CD4-positive, alpha-beta T cell (primary cell): ENCODE measurements around the gene ABCA5. TPM values are rescaled to one million over a fixed set of nuclear protein-coding genes. Genes with fewer than 3 reads are reported as not detected.

Source experiments
- ATAC-seq: fragments of 200-7000 bp; cut with Tn5 transposase; one replicate; pipeline ENCODE4 v1.10.0; 2022; ENCODE audit warnings: mild to moderate bottlenecking; ENCODE audit not compliant: poor library complexity
- CTCF ChIA-PET: fragments of 350-600 bp; sonication (Branson Sonifier 250); formaldehyde crosslinking; loops from one replicate; lab custom pipeline; 2021; ENCODE audit warnings: antibody characterized with exemption, inconsistent platforms; lab: Charles Lee
- POLR2A ChIA-PET: fragments of 350-600 bp; sonication (Branson Sonifier 250); formaldehyde crosslinking; loops from one replicate; lab custom pipeline; 2021; ENCODE audit warnings: antibody characterized with exemption, inconsistent platforms; lab: Charles Lee
- DNase-seq, 14 experiments: peaks; one replicate each; pipeline ENCODE4 v3.0.0-alpha.2; 2013 to 2020; ENCODE audit warnings: mixed read lengths in 2 of 14
- H3K27ac ChIP-seq, 2 donors: one replicate each; pipeline versions ENCODE4 v1.5.1 to v1.7.0; 2013; ENCODE audit warnings: low read length in 2 of 2, low read depth in 1 of 2, mild to moderate bottlenecking in 1 of 2
- H3K27me3 ChIP-seq, 2 experiments: 1 replicate in 1 of 2; 2 replicates in 1 of 2; pipeline versions ENCODE4 v1.6.1 to v1.7.0; 2013; ENCODE audit warnings: low read length in 2 of 2, control low read depth in 1 of 2, mild to moderate bottlenecking in 1 of 2, moderate library complexity in 1 of 2; ENCODE audit not compliant: insufficient read depth in 2 of 2, control insufficient read depth in 1 of 2
- H3K36me3 ChIP-seq: one replicate; pipeline ENCODE4 v1.6.1; 2013; ENCODE audit warnings: low read length, control low read depth; ENCODE audit not compliant: insufficient read depth
- H3K4me1 ChIP-seq: one replicate; pipeline ENCODE4 v1.6.1; 2013; ENCODE audit warnings: low read length, control low read depth; ENCODE audit not compliant: insufficient read depth
- H3K4me3 ChIP-seq: one replicate; pipeline ENCODE4 v1.5.1; 2013; ENCODE audit warnings: mild to moderate bottlenecking, low read length, moderate library complexity
- H3K9me3 ChIP-seq, 2 experiments: 1 replicate in 1 of 2; 2 replicates in 1 of 2; pipeline versions ENCODE4 v1.6.1 to v1.7.0; 2013; ENCODE audit warnings: low read length in 2 of 2, mild to moderate bottlenecking in 2 of 2, control low read depth in 1 of 2, moderate library complexity in 1 of 2; ENCODE audit not compliant: control insufficient read depth in 1 of 2, insufficient read depth in 1 of 2
- H3K27ac Mint-ChIP-seq: one replicate; pipeline ENCODE4 v1.8.0; 2020; ENCODE audit warnings: mixed read lengths
- H3K27me3 Mint-ChIP-seq: one replicate; pipeline ENCODE4 v1.8.0; 2021; ENCODE audit warnings: mixed read lengths
- H3K36me3 Mint-ChIP-seq: one replicate; pipeline ENCODE4 v1.8.0; 2021; ENCODE audit warnings: low read depth, mixed read lengths
- H3K4me1 Mint-ChIP-seq: one replicate; pipeline ENCODE4 v1.8.0; 2021; ENCODE audit warnings: low read depth, mixed read lengths
- H3K4me3 Mint-ChIP-seq: one replicate; pipeline ENCODE4 v1.8.0; 2020; ENCODE audit warnings: mild to moderate bottlenecking, mixed read lengths
- H3K9me3 Mint-ChIP-seq: one replicate; pipeline ENCODE4 v1.8.0; 2020; ENCODE audit warnings: mixed read lengths
- intact Hi-C, 2 experiments: fragments of 100-400 bp; cut with DNase I in 1 of 2; cut with micrococcal nuclease in 1 of 2; formaldehyde crosslinking; loops; one replicate each; pipeline versions ENCODE4 v1.15.1 to v1.9.0; 2023 to 2025; cut with DNase I, micrococcal nuclease
- total RNA-seq, 174 experiments: library from RNA in 2 of 174; stranded (reverse) in 2 of 174; gene quantifications; one replicate each; pipeline ENCODE4 v1.2.3 and lab custom pipeline; 2021 to 2026
- TF ChIP-seq, protein P1 (sequence below): fragments of 200-600 bp; IDR thresholded peaks from one replicate; pipeline ENCODE4 v1.8.0; 2022; ENCODE audit warnings: antibody characterized with exemption, mild to moderate bottlenecking

ABCA5 gene
- total RNA-seq, 2 experiments from 2014 or later, result 33.4 to 34.9 TPM

DNA sequence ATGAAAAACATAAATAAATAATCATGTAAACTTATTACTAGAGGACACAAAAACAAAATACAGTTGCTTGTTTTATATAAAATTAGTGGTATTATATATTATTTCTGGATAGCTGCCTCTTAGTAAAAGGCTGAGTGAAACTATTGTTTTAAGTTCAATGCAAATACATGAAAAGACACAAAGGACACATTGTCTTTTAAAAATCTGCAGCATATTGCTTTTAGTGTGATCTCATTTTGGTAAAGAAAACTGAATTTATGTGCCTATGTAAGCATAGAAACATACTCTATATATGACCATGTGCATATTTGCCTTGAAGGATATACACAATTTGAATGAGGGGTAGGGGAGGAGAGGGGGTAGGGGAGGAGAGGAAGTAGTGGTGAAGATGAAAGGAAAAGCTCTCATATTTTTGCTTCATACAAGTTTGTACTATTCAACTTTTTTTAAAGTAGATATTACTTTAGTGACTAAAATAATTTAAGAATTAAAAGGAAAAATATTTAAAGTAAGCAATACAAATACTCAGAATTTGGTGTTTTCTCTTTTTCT, 104.2 kb downstream of the ABCA5 start:
- H3K4me3 Mint-ChIP-seq, result no peak overlapping the region
- H3K4me1 Mint-ChIP-seq, result peaks cover 8% of the 10 kb centered on the region
- Histone ChIP-seq H3K4me1 (no peaks in the 10 kb centered on the region), H3K9me3 (no peaks in the 10 kb centered on the region), H3K27me3 (no peaks in the 10 kb centered on the region), H3K27ac (no peak overlapping the region), H3K36me3 (no peaks in the 10 kb centered on the region), H3K4me3 (no peak overlapping the region)
- intact Hi-C loops, result no loop called here
- DNase-seq (no peak), ATAC-seq (no peak)
- TF ChIP-seq, protein P1, sequence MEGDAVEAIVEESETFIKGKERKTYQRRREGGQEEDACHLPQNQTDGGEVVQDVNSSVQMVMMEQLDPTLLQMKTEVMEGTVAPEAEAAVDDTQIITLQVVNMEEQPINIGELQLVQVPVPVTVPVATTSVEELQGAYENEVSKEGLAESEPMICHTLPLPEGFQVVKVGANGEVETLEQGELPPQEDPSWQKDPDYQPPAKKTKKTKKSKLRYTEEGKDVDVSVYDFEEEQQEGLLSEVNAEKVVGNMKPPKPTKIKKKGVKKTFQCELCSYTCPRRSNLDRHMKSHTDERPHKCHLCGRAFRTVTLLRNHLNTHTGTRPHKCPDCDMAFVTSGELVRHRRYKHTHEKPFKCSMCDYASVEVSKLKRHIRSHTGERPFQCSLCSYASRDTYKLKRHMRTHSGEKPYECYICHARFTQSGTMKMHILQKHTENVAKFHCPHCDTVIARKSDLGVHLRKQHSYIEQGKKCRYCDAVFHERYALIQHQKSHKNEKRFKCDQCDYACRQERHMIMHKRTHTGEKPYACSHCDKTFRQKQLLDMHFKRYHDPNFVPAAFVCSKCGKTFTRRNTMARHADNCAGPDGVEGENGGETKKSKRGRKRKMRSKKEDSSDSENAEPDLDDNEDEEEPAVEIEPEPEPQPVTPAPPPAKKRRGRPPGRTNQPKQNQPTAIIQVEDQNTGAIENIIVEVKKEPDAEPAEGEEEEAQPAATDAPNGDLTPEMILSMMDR, result no peak
- H3K36me3 Mint-ChIP-seq, result peaks cover 7% of the 10 kb centered on the region
- H3K27ac Mint-ChIP-seq, result no peak overlapping the region
- ChIA-PET CTCF (no interaction called here), POLR2A (no interaction called here)
- H3K27me3 Mint-ChIP-seq, result no peaks in the 10 kb centered on the region
- H3K9me3 Mint-ChIP-seq, result no peaks in the 10 kb centered on the region

DNA sequence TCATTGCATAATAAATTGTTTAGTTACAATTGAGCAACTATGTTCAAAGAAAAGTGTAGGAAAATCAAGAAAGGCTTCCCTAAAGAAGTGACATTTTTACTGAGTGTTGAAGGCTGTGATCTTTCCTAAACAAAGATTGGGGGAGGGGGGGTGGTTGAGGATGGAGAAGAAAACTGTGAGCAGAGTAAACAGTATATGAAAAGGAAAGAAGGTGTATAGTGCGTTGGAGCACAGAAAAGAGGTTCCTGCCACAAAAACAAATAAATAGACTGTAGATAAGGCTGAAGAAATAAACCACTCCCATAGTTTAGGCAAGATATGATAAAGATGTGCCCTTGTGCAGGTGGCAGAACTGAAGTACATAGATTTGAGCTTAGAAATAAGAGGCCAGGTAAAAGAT, 106.8 kb downstream of the ABCA5 start:
- POLR2A ChIA-PET, result no interaction called here
- DNase-seq, result no peak
- no peaks in the 10 kb centered on the region for H3K9me3 Mint-ChIP-seq
- no peak overlapping the region for H3K27ac ChIP-seq
- CTCF ChIA-PET, result no interaction called here
- no peak for ATAC-seq
- H3K27me3 ChIP-seq, result no peaks in the 10 kb centered on the region
- no peaks in the 10 kb centered on the region for H3K36me3 ChIP-seq
- H3K4me1 Mint-ChIP-seq, result peaks cover 8% of the 10 kb centered on the region
- no peaks in the 10 kb centered on the region for H3K4me1 ChIP-seq
- H3K4me3 Mint-ChIP-seq, result no peak overlapping the region
- intact Hi-C loops, result no loop called here
- peaks cover 7% of the 10 kb centered on the region for H3K36me3 Mint-ChIP-seq
- no peaks in the 10 kb centered on the region for H3K9me3 ChIP-seq
- no peak overlapping the region for H3K4me3 ChIP-seq
- TF ChIP-seq, protein P1, result no peak
- H3K27ac Mint-ChIP-seq, result no peak overlapping the region
- H3K27me3 Mint-ChIP-seq, result no peaks in the 10 kb centered on the region

DNA sequence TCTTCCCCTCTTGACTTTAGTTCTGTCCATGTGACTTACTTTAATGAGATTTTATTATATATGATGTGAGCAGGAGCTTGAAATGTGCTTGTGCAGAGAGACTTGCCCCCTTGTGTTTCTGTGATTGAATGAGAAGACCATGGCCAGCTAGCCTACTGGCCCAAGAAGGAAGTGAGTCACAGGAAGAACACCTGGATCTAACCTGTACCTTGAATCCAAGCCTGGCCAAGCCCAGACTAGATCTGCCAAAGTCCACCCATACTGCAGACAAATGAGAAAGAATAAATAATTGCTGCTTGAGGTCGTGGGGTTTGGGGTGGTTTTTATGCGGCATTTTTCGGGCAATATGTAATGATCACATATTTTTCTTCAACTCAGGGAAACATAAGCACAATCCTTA, 107.9 kb downstream of the ABCA5 start:
- Mint-ChIP-seq H3K4me3 (no peak overlapping the region), H3K36me3 (peaks cover 7% of the 10 kb centered on the region), H3K27ac (no peak overlapping the region), H3K4me1 (peaks cover 7% of the 10 kb centered on the region), H3K9me3 (no peaks in the 10 kb centered on the region), H3K27me3 (no peaks in the 10 kb centered on the region)
- Histone ChIP-seq H3K4me1 (no peaks in the 10 kb centered on the region), H3K27me3 (no peaks in the 10 kb centered on the region), H3K36me3 (no peaks in the 10 kb centered on the region), H3K4me3 (no peak overlapping the region), H3K9me3 (no peaks in the 10 kb centered on the region), H3K27ac (no peak overlapping the region)
- no peak for DNase-seq
- TF ChIP-seq, protein P1, result no peak
- CTCF ChIA-PET, result no interaction called here
- POLR2A ChIA-PET, result no interaction called here
- no peak for ATAC-seq
- intact Hi-C loops, result no loop called here
